ENCODE data around the gene RBM5. TPM values are rescaled to one million over a fixed set of nuclear protein-coding genes. Genes with fewer than 3 reads are reported as not detected.
A peak's percentile ranks its signal among the peaks of the same experiment; 100 is the strongest.

RBM5 gene
- total RNA-seq, 1 donor from 2014 or later, result 161 TPM

DNA sequence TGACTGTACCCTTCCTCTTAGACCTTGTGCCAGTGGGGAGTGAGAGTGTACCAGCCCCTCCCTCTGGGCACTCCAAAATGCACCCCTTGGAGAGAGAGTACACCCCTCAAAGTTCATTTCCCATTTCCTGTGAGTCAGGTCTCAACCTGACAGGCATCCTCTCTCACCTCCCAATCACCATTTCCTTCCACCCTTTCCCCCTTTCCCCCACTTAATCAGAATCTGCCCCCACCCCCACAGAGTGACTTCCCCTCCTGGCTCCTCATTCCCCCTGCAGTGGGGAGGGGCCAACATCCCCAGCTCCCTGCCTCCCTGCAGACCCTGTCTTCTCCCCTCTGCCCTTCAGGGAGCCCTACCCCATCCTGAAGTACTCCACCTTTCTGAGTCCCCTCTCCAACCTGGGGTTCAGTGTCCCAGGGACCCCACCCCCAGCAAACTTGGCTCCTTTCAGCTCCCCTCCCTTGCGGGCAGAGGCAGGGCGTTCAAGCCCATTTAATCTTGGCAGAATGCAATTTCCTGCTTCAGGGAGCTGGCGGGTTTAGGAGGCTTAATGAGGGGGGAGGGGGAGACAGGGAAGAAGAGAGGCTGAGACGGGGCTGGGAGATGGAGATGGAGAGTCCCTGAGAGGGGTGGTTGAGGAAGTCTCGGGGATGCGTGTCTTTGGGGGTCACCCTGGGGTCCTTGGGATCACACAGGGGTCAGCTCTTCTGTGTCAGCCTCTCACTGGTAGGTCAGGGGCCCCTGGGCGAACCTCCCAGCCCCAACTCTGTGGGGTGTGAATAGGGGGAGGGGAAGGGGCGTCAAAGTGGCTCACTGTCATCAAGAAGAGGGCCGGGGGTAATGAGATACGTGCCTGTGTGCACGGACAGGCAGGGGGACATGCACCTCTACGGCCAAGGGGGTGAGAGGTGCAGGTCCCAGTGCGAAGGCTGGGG is 49.8 kb downstream of the RBM5 start:
- intact Hi-C loops (cut with micrococcal nuclease), result no loop called here
- Mint-ChIP-seq H3K36me3 (ENCODE audit: low read depth) (no peaks in the 10 kb centered on the region), H3K9me3 (no peaks in the 10 kb centered on the region), H3K27ac (peak overlapping the region; percentile 57), H3K4me1 (peaks cover 11% of the 10 kb centered on the region), H3K27me3 (no peaks in the 10 kb centered on the region), H3K4me3 (no peak overlapping the region)
- no peak for DNase-seq

DNA sequence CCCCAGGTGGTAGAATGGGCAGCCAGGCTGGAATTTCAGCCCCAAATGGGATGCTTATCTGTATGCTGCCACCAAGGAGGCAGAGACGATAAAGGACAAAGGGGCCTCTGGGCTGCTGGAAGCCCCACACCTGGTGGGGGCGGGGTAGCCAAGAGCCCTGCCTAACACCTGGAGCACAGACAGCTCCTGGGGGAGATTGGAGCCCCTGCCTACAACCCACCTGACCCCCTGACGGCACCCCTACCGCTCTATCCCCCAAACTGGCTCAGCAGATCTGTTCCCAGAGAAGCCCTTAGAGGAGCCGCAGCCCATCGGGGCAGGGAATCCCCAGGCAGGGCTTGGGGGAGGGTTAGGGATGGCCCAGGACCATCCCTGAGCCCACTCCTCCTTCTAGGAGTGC is 50.6 kb downstream of the RBM5 start:
- intact Hi-C loops (cut with micrococcal nuclease), result no loop called here
- Mint-ChIP-seq H3K27ac (no peak overlapping the region), H3K4me3 (no peak overlapping the region), H3K27me3 (no peaks in the 10 kb centered on the region), H3K4me1 (peaks cover 11% of the 10 kb centered on the region), H3K9me3 (no peaks in the 10 kb centered on the region), H3K36me3 (ENCODE audit: low read depth) (no peaks in the 10 kb centered on the region)
- DNase-seq, result no peak

DNA sequence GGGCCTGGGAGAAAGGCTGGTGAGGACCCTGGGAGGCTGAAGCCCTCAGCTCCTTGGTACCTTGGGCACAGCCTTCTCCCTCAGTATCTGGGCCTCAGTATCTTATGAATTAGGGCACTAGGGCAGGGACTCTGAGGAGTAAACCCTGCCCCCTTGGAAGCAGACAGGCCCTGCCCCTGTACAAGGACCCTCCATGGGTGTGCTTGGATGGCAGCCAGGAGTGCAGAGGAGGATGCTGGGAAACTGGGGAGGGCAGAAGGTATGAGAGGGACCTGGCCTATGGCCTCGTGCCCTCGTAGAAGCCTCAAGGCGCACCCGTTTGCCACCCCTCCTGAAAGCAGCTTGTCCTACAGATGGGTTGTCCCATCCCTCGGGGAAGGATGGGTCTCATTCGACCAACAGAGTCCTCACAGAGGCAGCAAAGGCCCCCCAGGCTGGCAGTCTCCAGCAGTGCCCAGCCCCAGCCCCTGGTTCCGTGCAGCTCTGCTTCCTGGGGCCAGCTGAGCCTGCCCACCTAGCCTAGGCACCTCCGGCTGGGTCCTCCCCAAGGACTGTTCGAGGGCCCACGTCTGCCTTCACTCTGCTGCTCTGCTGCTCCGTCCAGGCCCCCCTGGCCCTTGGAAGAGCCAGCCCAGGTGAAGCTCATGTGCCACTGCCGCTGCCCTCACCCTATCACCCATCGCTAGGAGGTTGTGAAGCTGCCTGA is 51.2 kb downstream of the RBM5 start:
- Mint-ChIP-seq H3K9me3 (no peaks in the 10 kb centered on the region), H3K27me3 (no peaks in the 10 kb centered on the region), H3K4me1 (peaks cover 11% of the 10 kb centered on the region), H3K27ac (no peak overlapping the region), H3K36me3 (ENCODE audit: low read depth) (no peaks in the 10 kb centered on the region), H3K4me3 (no peak overlapping the region)
- intact Hi-C loops (cut with micrococcal nuclease), result no loop called here
- no peak for DNase-seq

DNA sequence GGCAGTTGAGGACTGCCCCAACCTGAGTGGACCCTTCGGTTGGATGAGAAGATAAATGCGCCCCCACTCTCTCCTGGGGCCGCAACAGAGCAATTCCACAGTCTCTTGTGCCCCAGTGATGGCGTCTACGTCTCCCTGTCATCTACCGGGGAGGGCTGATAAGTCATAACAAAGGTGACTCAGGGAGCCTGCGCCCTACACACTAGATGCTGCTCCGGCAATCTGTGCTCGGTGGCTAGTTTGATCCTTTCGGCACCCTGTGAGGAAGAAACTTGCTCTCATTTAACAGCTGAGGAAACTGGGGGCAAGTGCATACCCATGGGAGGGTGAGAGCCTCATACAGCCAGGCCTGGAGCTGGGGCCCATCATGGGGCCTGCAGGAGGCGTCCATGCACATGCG is 52.3 kb downstream of the RBM5 start:
- no peaks in the 10 kb centered on the region for H3K36me3 Mint-ChIP-seq (ENCODE audit: low read depth)
- no peak overlapping the region for H3K4me3 Mint-ChIP-seq
- H3K27ac Mint-ChIP-seq, result no peak overlapping the region
- intact Hi-C loops (cut with micrococcal nuclease), result no loop called here
- H3K9me3 Mint-ChIP-seq, result no peaks in the 10 kb centered on the region
- DNase-seq, result no peak
- no peaks in the 10 kb centered on the region for H3K27me3 Mint-ChIP-seq
- H3K4me1 Mint-ChIP-seq, result peaks cover 11% of the 10 kb centered on the region

DNA sequence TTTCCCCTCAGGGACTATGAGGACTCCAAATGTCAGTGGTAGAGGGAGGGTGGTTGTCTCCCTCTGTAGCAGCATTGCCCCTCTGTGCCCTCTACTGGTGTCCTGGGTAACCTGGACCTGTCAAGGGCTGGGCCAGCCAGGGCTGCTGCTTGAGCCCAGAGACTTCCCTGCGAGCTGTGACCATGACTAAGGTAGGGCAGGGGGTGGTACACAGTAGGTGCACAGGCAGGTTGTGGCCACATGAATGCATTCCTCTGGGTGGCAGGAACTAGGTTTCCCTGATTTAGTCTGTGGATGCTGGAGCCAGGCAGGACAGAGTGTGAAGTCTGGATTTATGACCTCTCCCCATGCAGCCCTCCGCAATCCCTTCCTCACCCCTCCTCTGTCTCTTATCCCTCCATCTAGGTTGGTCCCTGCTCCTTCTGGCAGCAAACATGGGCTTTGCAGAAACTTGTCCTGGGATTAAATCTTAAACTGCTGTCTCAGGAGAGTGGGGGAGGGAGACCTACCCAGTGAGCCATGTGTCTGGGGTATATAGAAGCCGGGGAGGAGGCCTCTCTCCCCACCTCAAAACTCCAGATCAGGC is 57.7 kb downstream of the RBM5 start:
- no peaks in the 10 kb centered on the region for H3K36me3 Mint-ChIP-seq (ENCODE audit: low read depth)
- peaks cover 2% of the 10 kb centered on the region for H3K4me1 Mint-ChIP-seq
- no peak overlapping the region for H3K4me3 Mint-ChIP-seq
- no peak for DNase-seq
- H3K9me3 Mint-ChIP-seq, result no peaks in the 10 kb centered on the region
- no peak overlapping the region for H3K27ac Mint-ChIP-seq
- H3K27me3 Mint-ChIP-seq, result peaks cover 3% of the 10 kb centered on the region
- intact Hi-C loops (cut with micrococcal nuclease), result no loop called here

DNA sequence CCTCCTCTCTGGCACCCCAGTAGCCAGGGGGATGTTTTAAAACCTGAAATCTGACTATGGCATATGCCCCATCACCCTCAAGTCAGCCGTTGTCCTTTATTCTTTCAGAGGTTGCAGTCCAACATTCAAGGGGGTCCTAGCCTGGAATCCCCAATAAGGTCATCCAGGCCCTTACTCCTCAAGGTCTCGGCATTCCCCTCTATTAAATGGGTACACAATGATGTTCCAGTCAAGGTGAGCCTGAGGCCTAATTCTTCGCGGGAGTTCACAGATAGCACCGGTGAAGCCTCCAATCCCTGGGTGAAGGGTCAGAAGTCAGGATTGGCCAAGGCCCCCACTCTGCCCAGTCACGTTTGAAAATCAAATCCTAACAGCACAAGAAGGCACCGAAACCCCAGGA is 58.3 kb downstream of the RBM5 start:
- no peak overlapping the region for H3K27ac Mint-ChIP-seq
- peaks cover 3% of the 10 kb centered on the region for H3K27me3 Mint-ChIP-seq
- H3K4me1 Mint-ChIP-seq, result peaks cover 2% of the 10 kb centered on the region
- no peaks in the 10 kb centered on the region for H3K36me3 Mint-ChIP-seq (ENCODE audit: low read depth)
- no peak for DNase-seq
- intact Hi-C loops (cut with micrococcal nuclease), result no loop called here
- no peak overlapping the region for H3K4me3 Mint-ChIP-seq
- no peaks in the 10 kb centered on the region for H3K9me3 Mint-ChIP-seq

DNA sequence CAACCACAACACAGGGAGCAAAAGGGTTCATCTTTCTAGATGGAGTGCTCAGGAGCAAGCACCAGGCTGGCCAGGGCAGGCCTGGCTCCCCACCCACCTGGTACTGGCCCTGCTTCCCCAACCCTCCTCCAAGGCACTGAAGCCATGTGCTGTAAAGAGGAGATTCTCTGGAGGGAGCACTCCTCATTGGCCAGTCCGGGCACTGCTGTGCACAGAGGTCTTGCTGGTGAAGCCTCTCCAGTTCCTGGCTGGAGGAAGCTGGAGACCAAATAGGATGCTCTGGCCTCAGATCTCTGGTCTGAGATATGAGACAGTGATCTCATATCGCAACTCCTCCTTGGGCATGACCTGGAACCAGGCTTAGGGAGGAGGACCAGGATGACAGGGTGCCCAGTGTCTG is 58.7 kb downstream of the RBM5 start:
- Mint-ChIP-seq H3K4me1 (no peaks in the 10 kb centered on the region), H3K36me3 (ENCODE audit: low read depth) (no peaks in the 10 kb centered on the region), H3K4me3 (no peak overlapping the region), H3K27me3 (peaks cover 5% of the 10 kb centered on the region), H3K9me3 (no peaks in the 10 kb centered on the region), H3K27ac (no peak overlapping the region)
- DNase-seq, result no peak
- intact Hi-C loops (cut with micrococcal nuclease), result no loop called here

DNA sequence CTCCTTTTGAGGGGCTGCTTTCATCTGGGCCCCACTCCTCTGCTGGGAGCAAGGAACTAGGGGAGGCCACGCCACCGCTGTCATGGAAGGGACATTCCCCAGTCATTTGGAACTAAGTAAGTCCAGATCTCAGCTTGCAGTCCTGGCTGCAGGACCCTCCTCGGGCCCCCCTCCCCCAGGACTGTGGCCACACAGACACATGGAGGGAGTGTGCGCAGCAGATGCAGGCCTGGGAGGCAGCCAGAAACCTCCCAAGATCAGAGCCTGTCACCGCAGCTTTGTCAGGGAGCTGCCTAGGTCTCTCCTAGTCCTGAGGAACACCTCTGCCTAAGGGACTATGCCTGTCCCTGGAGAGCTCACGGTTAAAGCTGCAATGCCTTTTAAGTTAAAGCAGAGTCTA is 59.1 kb downstream of the RBM5 start:
- DNase-seq, result no peak
- no peaks in the 10 kb centered on the region for H3K36me3 Mint-ChIP-seq (ENCODE audit: low read depth)
- H3K27ac Mint-ChIP-seq, result no peak overlapping the region
- H3K27me3 Mint-ChIP-seq, result peaks cover 5% of the 10 kb centered on the region
- no peak overlapping the region for H3K4me3 Mint-ChIP-seq
- no peaks in the 10 kb centered on the region for H3K4me1 Mint-ChIP-seq
- intact Hi-C loops (cut with micrococcal nuclease), result no loop called here
- H3K9me3 Mint-ChIP-seq, result no peaks in the 10 kb centered on the region

DNA sequence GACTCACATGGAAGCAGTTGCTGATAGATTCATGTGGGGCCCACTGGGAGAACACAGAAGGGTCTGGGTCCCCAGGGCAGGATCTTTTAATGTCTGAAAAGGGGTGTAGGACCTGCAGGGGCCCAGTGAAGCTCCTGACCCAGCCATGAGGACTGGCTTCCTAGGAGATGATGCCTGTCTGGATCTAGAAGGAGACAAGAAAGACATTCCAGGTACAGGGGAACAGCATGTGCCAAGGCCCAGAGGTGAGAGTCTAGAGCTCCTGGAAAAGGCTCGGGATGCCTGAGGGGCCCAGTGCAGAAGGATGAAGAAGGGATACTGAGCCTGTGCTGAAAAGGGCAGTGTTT is 61.7 kb downstream of the RBM5 start:
- Mint-ChIP-seq H3K9me3 (no peaks in the 10 kb centered on the region), H3K27me3 (peaks cover 19% of the 10 kb centered on the region), H3K4me1 (peaks cover 7% of the 10 kb centered on the region), H3K27ac (no peak overlapping the region), H3K36me3 (ENCODE audit: low read depth) (no peaks in the 10 kb centered on the region), H3K4me3 (no peak overlapping the region)
- no peak for DNase-seq
- intact Hi-C loops (cut with micrococcal nuclease), result no loop called here

DNA sequence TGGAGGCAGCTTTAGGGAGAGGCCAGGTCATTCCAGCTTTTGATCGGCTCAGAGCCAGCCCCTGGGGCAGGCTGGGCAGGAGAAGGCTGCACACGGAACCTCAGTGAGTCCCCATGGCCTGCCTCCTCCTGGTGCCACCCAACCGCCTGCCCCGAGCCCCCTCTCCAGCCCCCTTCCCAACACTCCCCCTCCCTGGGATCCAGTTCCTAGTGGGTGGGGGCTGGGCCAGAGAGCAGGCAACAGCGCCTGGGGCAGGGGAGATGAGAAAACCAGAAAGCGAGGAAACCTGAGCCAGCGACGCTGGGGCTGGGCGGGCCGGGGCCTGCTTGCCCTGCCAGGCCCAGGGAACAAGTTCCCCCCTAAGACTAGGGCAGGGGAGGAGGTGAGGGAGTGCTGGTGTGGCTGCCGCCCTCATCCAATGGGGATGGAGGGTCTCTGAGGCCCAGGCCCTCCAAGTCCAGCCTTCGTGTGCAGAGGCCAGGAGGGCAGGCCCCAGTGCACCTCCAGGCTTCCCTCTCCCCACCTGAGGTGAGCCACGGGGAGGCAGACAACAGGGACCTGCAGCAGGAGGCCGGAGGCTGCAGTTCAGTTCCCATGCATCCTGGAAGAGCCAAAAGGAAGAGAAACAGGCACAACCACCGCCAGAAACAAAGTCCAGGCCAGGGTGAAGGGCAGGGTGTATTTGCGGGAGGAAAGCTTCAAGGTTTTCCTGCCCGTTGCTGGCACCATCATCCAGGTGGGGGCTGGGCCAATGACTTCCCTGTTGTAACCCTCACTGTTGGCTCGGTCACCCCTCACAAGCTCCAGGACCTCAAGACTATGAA is 62.4 kb downstream of the RBM5 start:
- H3K36me3 Mint-ChIP-seq (ENCODE audit: low read depth), result no peaks in the 10 kb centered on the region
- no peak overlapping the region for H3K27ac Mint-ChIP-seq
- peaks cover 24% of the 10 kb centered on the region for H3K27me3 Mint-ChIP-seq
- H3K9me3 Mint-ChIP-seq, result no peaks in the 10 kb centered on the region
- no peak overlapping the region for H3K4me3 Mint-ChIP-seq
- peaks cover 7% of the 10 kb centered on the region for H3K4me1 Mint-ChIP-seq
- DNase-seq, result no peak
- intact Hi-C loops (cut with micrococcal nuclease), result no loop called here

DNA sequence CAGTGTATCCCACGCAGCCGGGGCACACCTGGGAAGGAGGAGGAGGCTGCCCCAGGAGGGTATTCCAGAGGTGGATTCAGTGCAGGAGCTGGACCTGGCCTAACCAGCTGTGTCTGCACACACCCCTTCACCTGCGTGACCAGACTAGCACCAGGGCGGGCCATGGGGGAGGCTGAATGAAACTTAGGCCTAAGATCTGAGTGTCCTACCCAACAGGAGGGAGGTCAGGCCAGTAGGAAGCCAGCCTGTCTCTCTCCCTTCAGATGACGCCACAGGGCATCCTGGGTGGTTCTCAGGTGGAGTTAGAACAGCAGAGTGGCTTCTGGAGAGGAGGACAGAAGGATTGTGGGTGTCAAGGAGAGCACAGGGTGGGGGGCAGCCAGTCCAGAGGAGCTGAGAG is 63.0 kb downstream of the RBM5 start:
- intact Hi-C loops (cut with micrococcal nuclease), result no loop called here
- Mint-ChIP-seq H3K36me3 (ENCODE audit: low read depth) (no peaks in the 10 kb centered on the region), H3K27me3 (peaks cover 31% of the 10 kb centered on the region), H3K4me3 (no peak overlapping the region), H3K4me1 (peaks cover 7% of the 10 kb centered on the region), H3K27ac (no peak overlapping the region), H3K9me3 (no peaks in the 10 kb centered on the region)
- DNase-seq, result no peak

DNA sequence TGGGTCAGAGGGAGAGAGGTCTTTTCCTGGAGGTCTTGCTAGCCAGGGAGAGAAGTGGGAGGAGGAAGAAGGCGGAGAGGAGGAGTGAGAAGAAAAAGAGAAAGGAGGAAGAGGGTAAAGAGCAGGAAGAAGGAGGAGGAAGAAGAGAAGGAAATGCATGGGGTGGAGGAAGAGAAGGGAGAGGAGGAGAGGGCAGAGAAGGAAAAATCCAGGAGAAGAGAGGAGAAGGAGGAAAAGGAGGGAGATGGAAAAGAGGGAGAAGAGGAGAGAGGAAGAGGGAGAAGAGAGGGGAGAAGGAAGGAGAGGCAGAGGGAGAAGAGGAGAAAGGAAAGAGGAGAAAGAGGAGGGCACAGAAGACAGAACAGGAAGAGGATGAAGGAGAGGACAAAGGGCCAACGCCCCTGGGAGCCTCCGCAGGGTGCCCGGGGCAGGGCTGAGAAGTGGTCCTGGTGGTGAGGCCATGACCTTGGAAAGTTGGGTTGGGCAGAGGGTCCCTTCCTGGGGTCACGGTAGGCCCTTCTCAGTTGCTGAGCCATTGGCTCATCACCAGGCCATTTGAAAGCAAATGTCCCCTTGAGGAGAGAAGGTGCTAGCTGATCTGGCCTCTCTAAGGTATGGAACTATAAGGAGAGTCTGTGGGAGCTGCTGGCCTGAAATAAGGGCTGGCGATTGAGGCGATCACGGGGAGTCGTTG is 65.2 kb downstream of the RBM5 start:
- Mint-ChIP-seq H3K4me1 (peaks cover 10% of the 10 kb centered on the region), H3K36me3 (ENCODE audit: low read depth) (no peaks in the 10 kb centered on the region), H3K9me3 (no peaks in the 10 kb centered on the region), H3K4me3 (peak overlapping the region; percentile 82), H3K27me3 (peaks cover 49% of the 10 kb centered on the region), H3K27ac (peak overlapping the region; percentile 43)
- intact Hi-C loops (cut with micrococcal nuclease), result no loop called here
- DNase-seq, result no peak

DNA sequence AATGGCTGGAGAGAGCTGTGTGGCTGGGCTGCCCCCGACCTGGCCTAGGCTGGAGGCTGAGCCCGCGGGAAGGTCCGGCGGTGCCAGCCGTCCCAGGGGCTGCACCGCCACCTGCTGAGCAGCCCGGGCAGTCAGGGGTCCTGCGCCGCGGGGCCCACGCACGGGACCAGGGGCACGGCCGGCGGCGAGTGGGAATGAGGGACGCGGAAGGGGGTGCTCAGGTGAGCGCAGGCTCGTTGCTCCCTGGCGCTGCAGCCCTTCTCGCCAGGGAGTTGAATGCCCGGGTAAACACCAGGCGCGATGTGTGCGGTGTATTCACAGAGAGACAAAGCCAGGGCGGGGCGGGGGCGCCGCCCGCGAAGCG is 65.7 kb downstream of the RBM5 start:
- Mint-ChIP-seq H3K9me3 (no peaks in the 10 kb centered on the region), H3K27ac (peak overlapping the region; percentile 43), H3K36me3 (ENCODE audit: low read depth) (no peaks in the 10 kb centered on the region), H3K27me3 (peaks cover 50% of the 10 kb centered on the region), H3K4me1 (peaks cover 10% of the 10 kb centered on the region), H3K4me3 (peak overlapping the region; percentile 82)
- intact Hi-C loops (cut with micrococcal nuclease), result no loop called here
- no peak for DNase-seq
